Lower leg skin (tissue), 4 donors: ENCODE results near the gene ALCAM. TPM values are rescaled to one million over a fixed set of nuclear protein-coding genes. Genes with fewer than 3 reads are reported as not detected.

Experiments used
- DNase-seq, 2 donors: peaks; one replicate each; pipeline ENCODE4 v3.0.0-alpha.2; 2019; ENCODE audit warnings: low spot score in 2 of 2
- H3K4me3 ChIP-seq: fragments of 200-600 bp; sonication (generic); 2 replicates; pipeline ENCODE4 v1.5.1; 2017; ENCODE audit warnings: mild to moderate bottlenecking, low read depth; ENCODE audit not compliant: poor library complexity, severe bottlenecking
- CTCF ChIP-seq, 3 donors: fragments of 450-650 bp; IDR thresholded peaks; one replicate each; pipeline ENCODE4 v1.5.1; 2016; ENCODE audit warnings: antibody characterized with exemption in 3 of 3, mild to moderate bottlenecking in 3 of 3, moderate library complexity in 2 of 3
- POLR2A ChIP-seq, 2 donors: fragments of 450-650 bp; IDR thresholded peaks; one replicate each; pipeline ENCODE4 v1.6.1; 2016 to 2017; ENCODE audit warnings: antibody characterized with exemption in 2 of 2, mild to moderate bottlenecking in 1 of 2, moderate library complexity in 1 of 2
- WGBS, 2 donors: methylation state at CpG; one replicate each; pipeline ENCODE4 v1.1.5; 2018; 5-methylcytosine and 5-hydroxymethylcytosine counted together
- intact Hi-C: fragments of 100-400 bp; cut with DNase I; formaldehyde crosslinking; loops from one replicate; pipeline ENCODE4 v1.15.0; 2023; ENCODE audit warnings: low total_unique reads
- total RNA-seq, 4 donors: library from RNA; depleted of rRNA; stranded (reverse); fragments of >200 nt; gene quantifications; one replicate each; pipeline ENCODE4 v1.1.0, GENCODE V29; 2016

ALCAM gene
- total RNA-seq, 4 donors from 2014 or later: 21.2 to 58.0 (median 31.1) TPM

GRCh38 chr3:105440113-105440512, 73.4 kb downstream of the ALCAM start:
- no peak for DNase-seq
- WGBS, 2 donors: 94 to 97% methylated on average over 3 of the region's 3 CpGs
- intact Hi-C loops: no loop called here
- H3K4me3 ChIP-seq: no peak overlapping the region
- TF ChIP-seq POLR2A (IDR thresholded peaks at IDR 0.05): no peak
- TF ChIP-seq CTCF (IDR thresholded peaks at IDR 0.05): no peak

DNA sequence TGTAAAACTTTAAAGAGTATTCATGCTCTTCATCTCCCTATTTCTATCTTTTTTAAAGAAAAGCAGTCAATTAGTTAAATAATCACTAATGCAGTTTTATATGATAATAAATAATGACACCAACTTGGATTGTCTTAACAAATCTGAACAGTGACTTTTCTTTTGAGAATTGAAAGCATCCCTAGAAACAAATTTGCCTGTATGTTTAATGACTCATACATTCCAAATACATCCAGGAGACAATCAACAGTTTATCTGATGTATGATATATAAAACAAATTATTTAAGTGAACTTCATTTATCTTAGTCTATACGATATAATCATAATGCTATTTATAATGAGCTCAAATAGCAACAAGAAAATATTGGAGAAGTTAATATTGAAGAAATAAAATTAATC, 78.0 kb downstream of the ALCAM start:
- intact Hi-C loops: no loop called here
- H3K4me3 ChIP-seq: no peak overlapping the region
- 76 to 86% methylated on average over 1 of the region's 1 CpG for WGBS, 2 donors
- no peak for TF ChIP-seq POLR2A (IDR thresholded peaks at IDR 0.05)
- TF ChIP-seq CTCF (IDR thresholded peaks at IDR 0.05): no peak
- no peak for DNase-seq

- peak in 1 of 2 donors; percentile 49 for DNase-seq
- no peak for TF ChIP-seq POLR2A (IDR thresholded peaks at IDR 0.05)
- TF ChIP-seq CTCF (IDR thresholded peaks at IDR 0.05): no peak
- no peak overlapping the region for H3K4me3 ChIP-seq
- 48 to 50% methylated on average over 4 of the region's 4 CpGs for WGBS, 2 donors
- intact Hi-C loops: no loop called here
Measured at GRCh38 chr3:105448338-105448982, 81.8 kb downstream of the ALCAM start.

DNA sequence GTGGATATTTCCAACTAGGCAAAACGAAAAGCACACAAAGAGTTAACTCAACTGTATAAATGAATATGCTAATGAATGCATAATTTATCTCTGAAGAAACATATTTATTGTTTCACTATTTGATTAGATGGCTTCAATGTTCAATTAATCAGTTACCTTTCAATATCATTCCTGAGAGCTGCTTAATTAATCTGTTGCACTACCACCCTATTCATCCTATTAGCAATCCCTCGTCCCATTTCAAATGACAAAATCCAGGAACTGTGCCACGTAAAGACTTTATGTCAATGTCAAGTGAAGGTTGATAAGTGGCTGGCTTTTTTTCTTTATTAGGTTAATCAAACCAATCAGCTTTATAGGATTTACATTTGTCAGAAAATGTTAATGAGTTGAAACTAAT, 82.7 kb downstream of the ALCAM start:
- TF ChIP-seq CTCF (IDR thresholded peaks at IDR 0.05): no peak
- TF ChIP-seq POLR2A (IDR thresholded peaks at IDR 0.05): no peak
- WGBS, 2 donors: 81 to 83% methylated on average over 3 of the region's 3 CpGs
- intact Hi-C loops: no loop called here
- DNase-seq: no peak
- H3K4me3 ChIP-seq: no peak overlapping the region

DNA sequence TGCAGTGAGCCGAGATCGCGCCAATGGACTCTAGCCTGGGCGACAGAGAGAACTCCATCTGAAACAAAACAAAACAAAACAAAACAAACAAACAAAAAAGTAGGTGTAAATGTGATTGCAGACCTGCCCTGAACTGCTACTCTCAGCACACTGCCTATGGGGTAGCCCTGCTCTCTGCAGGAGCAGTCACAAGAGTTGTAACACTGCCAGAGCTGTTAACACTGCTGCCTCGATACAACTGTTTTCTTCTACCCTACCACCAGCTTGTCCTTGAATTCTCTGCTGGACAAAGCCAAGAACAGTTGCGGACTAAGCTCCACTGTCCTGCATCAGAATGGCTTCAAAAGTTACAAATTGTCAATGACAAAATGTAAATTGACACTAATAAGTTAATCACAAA, 89.3 kb downstream of the ALCAM start:
- intact Hi-C loops: no loop called here
- 88 to 92% methylated on average over 6 of the region's 6 CpGs for WGBS, 2 donors
- TF ChIP-seq CTCF (IDR thresholded peaks at IDR 0.05) (no peak), POLR2A (IDR thresholded peaks at IDR 0.05) (no peak)
- no peak for DNase-seq
- H3K4me3 ChIP-seq: no peak overlapping the region
